Mucosa of descending colon (tissue), 3 donors: Measurements from ENCODE around the gene CGB3. TPM values are rescaled to one million over a fixed set of nuclear protein-coding genes. Genes with fewer than 3 reads are reported as not detected.

Experiments used
- ATAC-seq: fragments of 200-7000 bp; cut with Tn5 transposase; one replicate; pipeline ENCODE4 v1.9.1; 2020; ENCODE audit warnings: mild to moderate bottlenecking, moderate library complexity
- DNase-seq, 3 donors: peaks; one replicate each; pipeline ENCODE4 v3.0.0-alpha.2; 2020
- H3K36me3 ChIP-seq: fragments of 200-600 bp; one replicate; pipeline ENCODE4 v1.8.0; 2021; ENCODE audit warnings: low read depth, mild to moderate bottlenecking
- H3K4me1 ChIP-seq: fragments of 200-600 bp; one replicate; pipeline ENCODE4 v1.8.0; 2021; ENCODE audit warnings: low read depth, mild to moderate bottlenecking
- H3K4me3 ChIP-seq: fragments of 200-600 bp; one replicate; pipeline ENCODE4 v1.8.0; 2021; ENCODE audit warnings: mild to moderate bottlenecking
- H3K9me3 ChIP-seq: fragments of 200-600 bp; one replicate; pipeline ENCODE4 v1.8.0; 2021; ENCODE audit warnings: mild to moderate bottlenecking
- intact Hi-C, 2 donors: fragments of 100-400 bp; cut with DNase I in 1 of 2; cut with micrococcal nuclease in 1 of 2; formaldehyde crosslinking; loops; one replicate each; pipeline versions ENCODE4 v1.11.0 to v1.11.1; 2022; cut with DNase I, micrococcal nuclease
- total RNA-seq, 3 donors: library from RNA; stranded (reverse); fragmentation: NEBNext Ultra II Directional in 2 of 3; extraction: Animal tissue kit (Norgen Biotek cat#: 25700) in 2 of 3; gene quantifications; one replicate each; pipeline versions ENCODE4 v1.2.1 to v1.2.4, GENCODE V29; 2021 to 2023
- TF ChIP-seq, protein P1 (sequence below): fragments of 200-600 bp; IDR thresholded peaks from one replicate; pipeline ENCODE4 v1.8.0; 2022; ENCODE audit warnings: antibody characterized with exemption, mild to moderate bottlenecking
- donor health status: DM: no; HTN: no; CAD: no; lungs with moderate emphysema.
- donor health status: DM: no; HTN: no; CAD: no.
- donor health status: DM: no; HTN: yes; CAD: no.

The CGB3 gene
- total RNA-seq, 3 donors from 2014 or later: not detected

DNA sequence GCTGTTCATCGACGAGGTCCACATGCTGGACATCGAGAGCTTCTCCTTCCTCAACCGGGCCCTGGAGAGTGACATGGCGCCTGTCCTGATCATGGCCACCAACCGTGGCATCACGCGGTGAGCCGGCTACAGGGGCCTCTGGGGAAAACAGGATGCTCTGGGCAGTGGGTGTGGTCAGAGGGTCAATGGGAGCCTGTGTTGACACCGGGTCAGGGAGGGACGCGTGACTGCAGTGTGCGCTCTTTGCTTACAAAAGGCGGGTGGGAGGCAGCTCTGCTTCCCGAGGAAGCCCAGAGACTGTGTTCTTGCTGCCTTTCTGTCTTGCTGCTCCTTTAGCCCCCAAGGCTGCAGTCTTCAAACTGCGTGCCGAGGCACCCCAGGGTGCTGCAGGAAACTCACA lies 12.9 kb downstream of the CGB3 start:
- ATAC-seq (no peak), DNase-seq (no peak)
- Histone ChIP-seq H3K4me3 (no peak overlapping the region), H3K4me1 (no peaks in the 10 kb centered on the region), H3K9me3 (no peaks in the 10 kb centered on the region), H3K36me3 (peaks cover 6% of the 10 kb centered on the region)
- intact Hi-C loops: no loop called here
- TF ChIP-seq, protein P1, sequence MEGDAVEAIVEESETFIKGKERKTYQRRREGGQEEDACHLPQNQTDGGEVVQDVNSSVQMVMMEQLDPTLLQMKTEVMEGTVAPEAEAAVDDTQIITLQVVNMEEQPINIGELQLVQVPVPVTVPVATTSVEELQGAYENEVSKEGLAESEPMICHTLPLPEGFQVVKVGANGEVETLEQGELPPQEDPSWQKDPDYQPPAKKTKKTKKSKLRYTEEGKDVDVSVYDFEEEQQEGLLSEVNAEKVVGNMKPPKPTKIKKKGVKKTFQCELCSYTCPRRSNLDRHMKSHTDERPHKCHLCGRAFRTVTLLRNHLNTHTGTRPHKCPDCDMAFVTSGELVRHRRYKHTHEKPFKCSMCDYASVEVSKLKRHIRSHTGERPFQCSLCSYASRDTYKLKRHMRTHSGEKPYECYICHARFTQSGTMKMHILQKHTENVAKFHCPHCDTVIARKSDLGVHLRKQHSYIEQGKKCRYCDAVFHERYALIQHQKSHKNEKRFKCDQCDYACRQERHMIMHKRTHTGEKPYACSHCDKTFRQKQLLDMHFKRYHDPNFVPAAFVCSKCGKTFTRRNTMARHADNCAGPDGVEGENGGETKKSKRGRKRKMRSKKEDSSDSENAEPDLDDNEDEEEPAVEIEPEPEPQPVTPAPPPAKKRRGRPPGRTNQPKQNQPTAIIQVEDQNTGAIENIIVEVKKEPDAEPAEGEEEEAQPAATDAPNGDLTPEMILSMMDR: no peak

GRCh38 chr19:49010453-49010852 lies 13.7 kb downstream of the CGB3 start:
- intact Hi-C loops: no loop called here
- Histone ChIP-seq H3K4me1 (no peaks in the 10 kb centered on the region), H3K4me3 (no peak overlapping the region), H3K9me3 (no peaks in the 10 kb centered on the region), H3K36me3 (peaks cover 6% of the 10 kb centered on the region)
- DNase-seq (no peak), ATAC-seq (no peak)
- TF ChIP-seq, protein P1: no peak

- TF ChIP-seq, protein P1: no peak
- Histone ChIP-seq H3K4me1 (no peaks in the 10 kb centered on the region), H3K9me3 (no peaks in the 10 kb centered on the region), H3K36me3 (peaks cover 6% of the 10 kb centered on the region), H3K4me3 (no peak overlapping the region)
- ATAC-seq: no peak
- intact Hi-C loops: no loop called here
- no peak for DNase-seq
These were observed 14.3 kb downstream of the CGB3 start for GRCh38 chr19:49009828-49010227.

- peaks cover 6% of the 10 kb centered on the region for H3K36me3 ChIP-seq
- H3K9me3 ChIP-seq: no peaks in the 10 kb centered on the region
These were observed 17.2 kb downstream of the CGB3 start for GRCh38 chr19:49006905-49007304.

GRCh38 chr19:49004964-49005614 lies 19.0 kb downstream of the CGB3 start:
- no peak overlapping the region for H3K4me3 ChIP-seq
- TF ChIP-seq, protein P1: no peak
- ATAC-seq: no peak
- H3K36me3 ChIP-seq: peaks cover 6% of the 10 kb centered on the region
- intact Hi-C loops: no loop called here
- no peaks in the 10 kb centered on the region for H3K9me3 ChIP-seq
- H3K4me1 ChIP-seq: no peaks in the 10 kb centered on the region
- no peak for DNase-seq

More at GRCh38 chr19:49006905-49007304, 17.2 kb downstream of the CGB3 start:
- TF ChIP-seq, protein P1: no peak
- ATAC-seq: no peak
- DNase-seq: no peak
- Histone ChIP-seq H3K4me3 (no peak overlapping the region), H3K4me1 (no peaks in the 10 kb centered on the region)
- intact Hi-C loops: no loop called here

DNA sequence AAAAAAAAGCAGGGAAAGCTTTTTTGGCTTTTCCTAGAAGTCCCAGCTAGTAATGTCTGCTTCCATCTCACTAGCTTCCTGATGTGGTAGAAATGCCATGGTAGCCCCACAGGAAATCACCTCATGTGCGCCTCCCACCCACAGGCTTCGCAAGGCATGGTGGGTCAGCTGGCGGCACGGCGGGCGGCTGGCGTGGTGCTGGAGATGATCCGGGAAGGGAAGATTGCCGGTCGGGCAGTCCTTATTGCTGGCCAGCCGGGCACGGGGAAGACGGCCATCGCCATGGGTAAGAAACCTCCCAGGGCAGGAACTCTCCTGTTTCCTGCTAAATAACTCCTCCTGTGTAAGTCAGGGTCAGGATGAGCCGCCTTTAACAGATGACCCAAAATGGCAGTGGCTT lies 20.0 kb downstream of the CGB3 start:
- Histone ChIP-seq H3K36me3 (peaks cover 6% of the 10 kb centered on the region), H3K9me3 (no peaks in the 10 kb centered on the region), H3K4me1 (no peaks in the 10 kb centered on the region), H3K4me3 (no peak overlapping the region)
- DNase-seq: no peak
- no peak for ATAC-seq
- TF ChIP-seq, protein P1: no peak
- intact Hi-C loops: no loop called here
